GM23248 (cell line): ENCODE results near the gene BAZ1B.

Source experiments
- EZH2 ChIP-seq: fragments of 200-600 bp; sonication (generic); IDR thresholded peaks from 2 replicates; pipeline ENCODE4 v1.6.1; 2018; ENCODE audit warnings: antibody characterized with exemption, mild to moderate bottlenecking; ENCODE audit not compliant: insufficient read depth, poor library complexity, severe bottlenecking
- EZH2phosphoT487 ChIP-seq: fragments of 200-600 bp; sonication (generic); IDR thresholded peaks from 2 replicates; pipeline ENCODE4 v1.6.1; 2018; ENCODE audit warnings: antibody characterized with exemption, moderate library complexity, mild to moderate bottlenecking, low read depth; ENCODE audit not compliant: insufficient read depth

DNA sequence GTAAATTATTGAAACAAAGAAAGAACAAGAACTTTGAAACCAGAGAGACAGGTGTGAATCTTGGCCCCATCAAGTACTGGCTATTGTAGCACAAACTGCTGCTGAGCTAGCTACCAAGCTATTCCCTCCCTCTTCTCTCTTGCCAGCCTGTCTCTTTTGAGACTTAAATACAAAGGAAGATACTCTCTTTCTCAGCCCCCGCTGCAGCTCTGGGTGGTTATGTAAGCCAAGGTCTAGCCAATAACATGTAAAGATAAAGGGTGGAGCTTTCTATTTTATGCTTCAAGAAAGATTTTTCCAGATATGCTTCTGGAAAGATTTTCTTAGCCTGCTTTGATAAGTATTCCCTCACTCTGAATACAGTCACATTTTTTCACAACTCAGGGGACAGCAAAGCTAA lies 17.2 kb downstream of the BAZ1B start:
- TF ChIP-seq EZH2 (no peak), EZH2phosphoT487 (no peak)
